Measurements from ENCODE around the gene ZNF805. TPM values are rescaled to one million over a fixed set of nuclear protein-coding genes. Genes with fewer than 3 reads are reported as not detected.

ZNF805 gene
- total RNA-seq, 4 donors from 2014 or later: 17.4 to 27.8 (median 19.9) TPM

- peaks cover 0 to 24% (median 0%) of the 10 kb centered on the region in 3 donors for H3K4me1 ChIP-seq
- H3K4me3 ChIP-seq: no peak overlapping the region
- no peak overlapping the region for H3K27ac ChIP-seq
- H3K9me3 ChIP-seq: peaks cover 0 to 6% (median 0%) of the 10 kb centered on the region in 3 donors
- TF ChIP-seq POLR2AphosphoS5 (IDR thresholded peaks at IDR 0.05): no peak
- TF ChIP-seq POLR2A (IDR thresholded peaks at IDR 0.05): no peak
- TF ChIP-seq EP300 (IDR thresholded peaks at IDR 0.05): no peak
- TF ChIP-seq CTCF (IDR thresholded peaks at IDR 0.05): no peak
- peaks cover 0 to 97% of the 10 kb centered on the region in 2 donors for H3K36me3 ChIP-seq
- ATAC-seq: no peak
- H3K27me3 ChIP-seq: no peaks in the 10 kb centered on the region
- 68 to 76% methylated on average over 3 to 5 of the region's 5 CpGs for WGBS, 2 donors (ENCODE audit: low coverage in 1 of 2)
Measured at GRCh38 chr19:57202160-57202559, 38.3 kb upstream of the ZNF805 start.

DNA sequence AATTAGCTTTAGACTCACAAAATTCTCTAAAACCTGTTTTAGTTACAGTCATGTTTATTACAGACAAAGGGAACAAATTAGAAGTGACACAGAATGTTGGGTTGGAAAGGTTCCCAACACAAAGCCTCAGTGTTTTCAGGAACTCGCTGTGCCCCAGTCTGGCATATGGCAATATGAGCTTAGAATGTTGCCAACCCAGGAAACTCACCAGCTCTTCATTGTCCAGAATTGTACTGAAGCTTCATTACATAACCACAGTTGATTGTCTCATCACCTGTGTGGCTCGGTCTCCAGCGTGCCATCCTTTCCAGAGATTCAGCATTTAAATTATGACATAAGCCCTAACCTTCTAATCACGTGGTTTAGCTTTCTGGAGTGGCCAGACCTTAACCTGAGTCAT is 30.1 kb upstream of the ZNF805 start:
- H3K36me3 ChIP-seq: peaks cover 4 to 87% of the 10 kb centered on the region in 2 donors
- WGBS, 2 donors (ENCODE audit: low coverage in 1 of 2): 89 to 90% methylated on average over 3 to 4 of the region's 4 CpGs
- no peak overlapping the region for H3K27ac ChIP-seq
- H3K27me3 ChIP-seq: no peaks in the 10 kb centered on the region
- H3K9me3 ChIP-seq: peaks cover 0 to 31% (median 0%) of the 10 kb centered on the region in 3 donors
- TF ChIP-seq POLR2A (IDR thresholded peaks at IDR 0.05) (no peak), EP300 (IDR thresholded peaks at IDR 0.05) (no peak), POLR2AphosphoS5 (IDR thresholded peaks at IDR 0.05) (no peak), CTCF (IDR thresholded peaks at IDR 0.05) (no peak)
- H3K4me3 ChIP-seq: no peak overlapping the region
- no peak for ATAC-seq
- H3K4me1 ChIP-seq: no peaks in the 10 kb centered on the region

GRCh38 chr19:57212109-57212508 is 28.3 kb upstream of the ZNF805 start:
- TF ChIP-seq POLR2A (IDR thresholded peaks at IDR 0.05): no peak
- no peak for TF ChIP-seq CTCF (IDR thresholded peaks at IDR 0.05)
- TF ChIP-seq POLR2AphosphoS5 (IDR thresholded peaks at IDR 0.05): no peak
- no peak for TF ChIP-seq EP300 (IDR thresholded peaks at IDR 0.05)
- Histone ChIP-seq H3K4me3 (no peak overlapping the region), H3K36me3 (peaks cover 4 to 86% of the 10 kb centered on the region in 2 donors), H3K27ac (no peak overlapping the region), H3K27me3 (no peaks in the 10 kb centered on the region), H3K9me3 (peaks cover 0 to 31% (median 0%) of the 10 kb centered on the region in 3 donors), H3K4me1 (no peaks in the 10 kb centered on the region)
- WGBS, 2 donors (ENCODE audit: low coverage in 1 of 2): 92% methylated on average over 2 of the region's 7 CpGs; no CpG with 5 or more reads in 1 of the 2 donors
- no peak for ATAC-seq

DNA sequence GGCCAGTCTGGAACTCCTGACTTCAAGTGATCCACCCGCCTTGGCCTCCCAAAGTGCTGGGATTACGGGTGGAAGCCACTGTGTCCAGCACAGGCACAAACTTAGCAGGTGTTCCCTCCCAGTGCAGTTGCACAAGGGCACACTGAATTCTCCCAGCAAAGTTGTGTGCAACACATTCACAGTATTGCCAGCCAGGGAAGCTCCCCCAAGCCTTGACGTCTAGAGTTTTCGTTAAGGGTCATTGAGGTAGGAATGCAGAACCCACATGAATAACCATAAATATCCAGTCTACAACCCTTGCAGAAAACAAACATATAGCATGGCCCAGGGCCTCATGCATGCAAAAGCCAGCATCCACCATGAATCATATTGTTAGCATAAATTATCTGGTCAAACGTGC is 12.9 kb upstream of the ZNF805 start:
- no peaks in the 10 kb centered on the region for H3K9me3 ChIP-seq
- no peaks in the 10 kb centered on the region for H3K4me1 ChIP-seq
- 57 to 69% methylated on average over 1 of the region's 5 CpGs for WGBS, 2 donors (ENCODE audit: low coverage in 1 of 2)
- no peak overlapping the region for H3K27ac ChIP-seq
- TF ChIP-seq EP300 (IDR thresholded peaks at IDR 0.05) (no peak), POLR2AphosphoS5 (IDR thresholded peaks at IDR 0.05) (no peak), POLR2A (IDR thresholded peaks at IDR 0.05) (no peak), CTCF (IDR thresholded peaks at IDR 0.05) (no peak)
- no peak for ATAC-seq
- H3K36me3 ChIP-seq: peaks cover 0 to 4% of the 10 kb centered on the region in 2 donors
- H3K4me3 ChIP-seq: no peak overlapping the region
- H3K27me3 ChIP-seq: no peaks in the 10 kb centered on the region

- no peaks in the 10 kb centered on the region for H3K9me3 ChIP-seq
- no peak overlapping the region for H3K27ac ChIP-seq
- H3K36me3 ChIP-seq: no peaks in the 10 kb centered on the region
- no peak overlapping the region for H3K4me3 ChIP-seq
- H3K27me3 ChIP-seq: no peaks in the 10 kb centered on the region
- WGBS, 2 donors (ENCODE audit: low coverage in 1 of 2): 56 to 82% methylated on average over 6 to 8 of the region's 9 CpGs
- TF ChIP-seq POLR2A (IDR thresholded peaks at IDR 0.05) (no peak), CTCF (IDR thresholded peaks at IDR 0.05) (no peak), POLR2AphosphoS5 (IDR thresholded peaks at IDR 0.05) (no peak), EP300 (IDR thresholded peaks at IDR 0.05) (no peak)
- H3K4me1 ChIP-seq: no peaks in the 10 kb centered on the region
- no peak for ATAC-seq
Measured at GRCh38 chr19:57231686-57232085, 8.7 kb upstream of the ZNF805 start.

All from gastroesophageal sphincter (tissue), 4 donors.